ENCODE measurements around the gene ASPHD1. TPM values are rescaled to one million over a fixed set of nuclear protein-coding genes. Genes with fewer than 3 reads are reported as not detected.

The ASPHD1 gene
- total RNA-seq, 1 experiment from 2014 or later: 2.0 TPM

- peaks cover 13% of the 10 kb centered on the region for H3K36me3 ChIP-seq (ENCODE audit: insufficient read depth, low read length, poor library complexity, severe bottlenecking)
- no peak overlapping the region for H3K27ac ChIP-seq (ENCODE audit: low read depth, low read length, poor library complexity, severe bottlenecking)
- H3K4me3 ChIP-seq (ENCODE audit: low read depth, low read length, poor library complexity, severe bottlenecking): no peak overlapping the region
- POLR2A ChIA-PET (ENCODE audit: low non-redundant PET): no interaction called here
- intact Hi-C loops (cut with micrococcal nuclease; ENCODE audit: unreplicated experiment): no loop called here
- H3K4me1 ChIP-seq (ENCODE audit: insufficient read depth, low read length, poor library complexity, severe bottlenecking): peaks cover 15% of the 10 kb centered on the region
- no peaks in the 10 kb centered on the region for H3K9me3 ChIP-seq (ENCODE audit: low read depth, low read length, poor library complexity, severe bottlenecking)
- H3K27me3 ChIP-seq (replicated peaks; ENCODE audit: insufficient read depth, low read depth, low read length, poor library complexity): no peaks in the 10 kb centered on the region
- no peak for TF ChIP-seq CTCF (conservative IDR thresholded peaks at IDR 0.05; ENCODE audit: low read depth, low read length)
- no peak for TF ChIP-seq EZH2 (IDR thresholded peaks at IDR 0.05; ENCODE audit: borderline replicate concordance, low read depth, low read length, poor library complexity, severe bottlenecking)
- DNase-seq (ENCODE audit: low spot score): no peak
- CTCF ChIA-PET: no interaction called here
- BruUV-seq (replicated peaks): no TSS peak
Measured at GRCh38 chr16:29922986-29923501, 22.8 kb downstream of the ASPHD1 start.

DNA sequence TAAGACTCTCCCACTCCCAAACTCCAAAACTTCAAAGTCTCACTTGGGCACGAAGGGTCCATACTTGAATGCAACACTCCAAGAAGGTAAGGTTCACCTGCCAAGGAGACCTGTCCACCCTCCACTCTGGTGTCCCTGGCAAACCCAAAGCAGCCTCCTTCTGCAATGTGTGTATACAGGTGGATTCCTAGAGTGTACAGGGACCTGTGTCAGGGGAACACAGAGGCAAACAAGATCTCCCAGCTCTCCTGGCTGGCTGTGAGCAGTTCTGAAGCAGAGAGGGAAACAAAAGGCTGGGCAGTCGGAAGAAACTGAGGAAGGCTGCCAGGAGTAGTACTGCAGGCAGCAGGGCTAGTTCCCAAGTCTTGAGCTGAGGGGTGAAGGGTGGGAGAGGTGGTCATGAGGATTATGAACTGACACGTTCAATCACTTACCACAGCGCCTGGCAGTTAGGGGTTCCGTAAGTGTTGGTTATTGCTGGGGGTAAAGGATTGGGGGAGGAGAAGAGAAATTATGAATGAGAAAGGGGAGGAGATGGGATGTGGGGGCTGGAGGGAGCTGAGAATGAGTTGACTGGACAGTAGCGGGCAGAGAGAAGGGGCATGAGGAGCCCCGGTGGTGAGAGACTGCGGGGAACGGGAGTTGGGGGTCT lies 24.9 kb downstream of the ASPHD1 start:
- DNase-seq (ENCODE audit: low spot score): no peak
- no TSS peak for BruUV-seq (replicated peaks)
- H3K27ac ChIP-seq (ENCODE audit: low read depth, low read length, poor library complexity, severe bottlenecking): peak overlapping the region; percentile 84
- H3K9me3 ChIP-seq (ENCODE audit: low read depth, low read length, poor library complexity, severe bottlenecking): no peaks in the 10 kb centered on the region
- H3K4me3 ChIP-seq (ENCODE audit: low read depth, low read length, poor library complexity, severe bottlenecking): peak overlapping the region; percentile 97
- intact Hi-C loops (cut with micrococcal nuclease; ENCODE audit: unreplicated experiment): loop anchor here (5.0 kb wide), 1 partner anchor 47 kb away; the partner anchor contains the start of gene TAOK2
- no peaks in the 10 kb centered on the region for H3K27me3 ChIP-seq (replicated peaks; ENCODE audit: insufficient read depth, low read depth, low read length, poor library complexity)
- ChIA-PET POLR2A (ENCODE audit: low non-redundant PET) (interaction anchor here (0.5 to 0.6 kb wide), 2 partner anchors 26 to 311 kb away, joined by 3 to 5 read pairs; no protein-coding TSS in a partner anchor), CTCF (no interaction called here)
- TF ChIP-seq CTCF (conservative IDR thresholded peaks at IDR 0.05; ENCODE audit: low read depth, low read length): no peak
- TF ChIP-seq EZH2 (IDR thresholded peaks at IDR 0.05; ENCODE audit: borderline replicate concordance, low read depth, low read length, poor library complexity, severe bottlenecking): no peak
- peaks cover 4% of the 10 kb centered on the region for H3K36me3 ChIP-seq (ENCODE audit: insufficient read depth, low read length, poor library complexity, severe bottlenecking)
- peaks cover 15% of the 10 kb centered on the region for H3K4me1 ChIP-seq (ENCODE audit: insufficient read depth, low read length, poor library complexity, severe bottlenecking)

DNA sequence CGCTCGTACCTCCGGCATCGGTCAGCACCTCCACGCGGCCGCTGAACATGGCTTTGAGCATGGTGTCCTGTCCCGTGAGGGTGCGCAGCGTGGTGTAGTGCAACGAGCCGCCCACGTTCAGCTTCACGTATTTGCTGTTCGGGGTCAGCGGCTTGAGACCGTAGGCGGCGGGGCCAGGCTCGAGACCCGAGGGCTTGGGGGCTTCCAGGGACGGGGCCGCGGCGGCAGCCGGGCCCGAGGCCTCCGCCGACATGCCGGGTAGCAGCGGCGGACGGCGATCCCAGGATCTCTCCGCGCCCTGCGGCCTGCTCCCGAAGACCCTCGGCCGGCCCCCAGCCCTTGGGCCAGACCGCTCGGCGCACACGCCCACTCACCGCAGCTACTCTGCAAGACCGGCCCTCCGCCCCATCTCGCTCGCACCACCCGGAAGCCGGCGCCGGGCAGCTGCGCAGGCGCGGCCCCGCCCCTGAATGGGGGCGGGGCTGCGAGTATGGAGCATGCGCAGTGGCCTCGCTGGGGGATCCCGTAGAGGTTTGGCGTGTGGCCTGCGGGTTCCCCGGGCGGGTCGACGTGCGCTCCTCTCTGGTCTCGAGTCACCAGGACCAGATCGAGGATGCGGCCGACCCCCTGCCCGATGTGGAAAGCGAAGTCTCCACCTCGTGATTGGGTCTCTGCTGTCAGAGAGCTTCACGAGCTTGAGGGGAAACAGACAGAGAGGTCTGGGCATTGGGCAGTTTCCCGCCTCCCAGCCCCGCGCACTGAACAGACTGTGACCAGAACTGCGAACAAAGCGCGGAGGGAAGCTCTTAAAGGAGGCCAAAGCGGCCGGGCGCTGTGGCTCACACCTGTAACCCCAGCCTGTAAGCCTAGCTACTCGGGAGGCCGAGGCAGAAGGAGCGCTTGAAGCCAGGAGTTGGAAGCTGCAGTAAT lies 25.8 kb downstream of the ASPHD1 start, which contains the start of gene KCTD13:
Gene KCTD13 (minus strand): TSS at position 446 of the 930 bp plus-strand sequence. CDS start 193 bp downstream, at position 253.
- DNase-seq (ENCODE audit: low spot score): peak; percentile 89
- no TSS peak for BruUV-seq (replicated peaks)

More for the DNA sequence above, 25.8 kb downstream of the ASPHD1 start, which contains the start of gene KCTD13:
- ChIA-PET CTCF (interaction anchor here (1.3 kb wide), 1 partner anchor 36 kb away, joined by 4 read pairs; the partner anchor contains the start of gene TMEM219), POLR2A (ENCODE audit: low non-redundant PET) (interaction anchor here (0.5 to 0.6 kb wide), 2 partner anchors 26 to 312 kb away, joined by 3 to 5 read pairs; no protein-coding TSS in a partner anchor)
- Histone ChIP-seq H3K4me1 (ENCODE audit: insufficient read depth, low read length, poor library complexity, severe bottlenecking) (peaks cover 15% of the 10 kb centered on the region), H3K27ac (ENCODE audit: low read depth, low read length, poor library complexity, severe bottlenecking) (peak within 1 kb of the TSS; percentile 84), H3K36me3 (ENCODE audit: insufficient read depth, low read length, poor library complexity, severe bottlenecking) (peaks cover 4% of the 10 kb centered on the region), H3K9me3 (ENCODE audit: low read depth, low read length, poor library complexity, severe bottlenecking) (no peaks in the 10 kb centered on the region), H3K27me3 (replicated peaks; ENCODE audit: insufficient read depth, low read depth, low read length, poor library complexity) (no peaks in the 10 kb centered on the region), H3K4me3 (ENCODE audit: low read depth, low read length, poor library complexity, severe bottlenecking) (peak within 1 kb of the TSS; percentile 97)
- TF ChIP-seq CTCF (conservative IDR thresholded peaks at IDR 0.05; ENCODE audit: low read depth, low read length): no peak
- TF ChIP-seq EZH2 (IDR thresholded peaks at IDR 0.05; ENCODE audit: borderline replicate concordance, low read depth, low read length, poor library complexity, severe bottlenecking): no peak
- intact Hi-C loops (cut with micrococcal nuclease; ENCODE audit: unreplicated experiment): loop anchor here (5.0 kb wide), 1 partner anchor 46 kb away; the partner anchor contains the start of gene TAOK2

Measured in A673 (cell line).